GM12892 (cell line): ENCODE results near the gene AKR7A2.

Experiments
- POLR2A ChIP-seq: IDR thresholded peaks from 2 replicates; pipeline ENCODE4 v1.6.1; 2011; ENCODE audit warnings: low read depth, low read length, control low read depth
- TAF1 ChIP-seq: IDR thresholded peaks from 2 replicates; pipeline ENCODE4 v1.6.1; 2011; ENCODE audit warnings: low read depth, mild to moderate bottlenecking, control low read depth, low read length, borderline replicate concordance

- no peak for TF ChIP-seq POLR2A
- peak; percentile 22; the same call in 1 of the 2 replicates for TF ChIP-seq TAF1
Measured at GRCh38 chr1:19315378-19316198, 3.6 kb upstream of the AKR7A2 start.
